HG03159 (cell line): Measurements from ENCODE around the gene CAPN10.
"Not testable (repeated sequence)": the region's sequence is repeated elsewhere in the genome, so short reads cannot be mapped to it uniquely, and the experiment has no call there.

Experiments used
- ATAC-seq: cut with Tn5 transposase; IDR thresholded peaks from one replicate; pipeline ENCODE4 v1.9.1; 2021; ENCODE audit warnings: mild to moderate bottlenecking, moderate library complexity; ENCODE audit not compliant: unreplicated experiment

CAPN10 gene

GRCh38 chr2:240601831-240602160 lies 15.3 kb downstream of the CAPN10 start:
- no peak for ATAC-seq

DNA sequence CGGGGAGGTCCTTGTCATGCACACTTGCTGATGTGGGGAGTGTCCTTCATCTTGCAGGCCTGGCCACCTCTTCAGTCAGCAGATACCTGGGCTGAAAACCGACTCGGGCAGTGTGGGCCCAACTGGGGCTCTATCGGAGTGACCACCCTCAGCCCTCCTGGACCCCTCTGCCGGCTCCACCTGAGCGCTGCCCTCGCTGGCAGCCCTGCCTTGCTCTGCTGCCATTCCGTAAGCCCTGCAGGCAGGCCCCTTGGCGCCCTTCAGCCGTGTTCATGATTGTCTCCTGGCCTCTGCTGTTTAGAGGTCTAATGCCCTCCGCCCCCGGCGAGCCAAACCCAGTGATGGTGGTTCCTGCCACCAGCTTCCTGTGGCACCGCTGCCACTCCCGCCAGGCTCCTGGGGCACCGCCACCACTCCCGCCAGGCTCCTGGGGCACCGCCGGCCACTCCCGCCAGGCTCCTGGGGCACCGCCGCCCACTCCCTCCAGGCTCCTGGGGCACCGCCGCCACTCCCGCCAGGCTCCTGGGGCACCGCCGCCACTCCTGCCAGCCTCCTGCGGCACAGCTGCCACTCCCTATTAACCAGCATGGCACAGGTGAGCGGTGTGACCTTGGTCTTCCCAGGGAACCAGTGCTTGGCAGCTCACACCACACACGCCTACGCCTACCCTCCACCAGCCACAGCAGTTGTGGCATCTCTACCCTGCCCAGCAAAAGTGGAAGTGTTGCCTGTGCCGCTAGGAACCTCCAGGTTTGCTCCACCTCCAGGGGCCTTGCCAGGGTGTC lies 15.9 kb downstream of the CAPN10 start:
- no peak for ATAC-seq

GRCh38 chr2:240603081-240603835 lies 16.7 kb downstream of the CAPN10 start:
- ATAC-seq, result no peak

DNA sequence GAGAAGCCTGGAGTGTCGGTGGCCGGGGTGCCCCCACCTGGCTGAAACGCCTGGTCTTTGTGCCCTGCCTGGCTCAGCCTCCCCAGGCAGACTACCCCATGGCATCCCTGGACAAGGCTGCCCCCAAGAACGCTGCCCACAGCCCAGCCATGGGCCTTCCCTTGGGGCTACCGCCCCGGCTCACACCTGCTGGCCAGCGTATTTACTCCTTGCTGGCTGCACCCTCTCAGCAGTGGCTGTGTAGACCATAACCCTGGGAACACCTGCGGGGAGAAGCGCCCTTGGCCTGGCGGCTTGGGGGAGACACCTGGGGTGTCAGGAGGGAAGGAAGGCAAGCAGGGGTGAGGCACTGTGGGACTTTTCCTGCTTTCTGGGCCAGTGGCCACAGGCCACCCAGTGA lies 17.3 kb downstream of the CAPN10 start:
- ATAC-seq, result no peak

- ATAC-seq, result no peak
Measured at GRCh38 chr2:240604291-240604938, 17.9 kb downstream of the CAPN10 start.

DNA sequence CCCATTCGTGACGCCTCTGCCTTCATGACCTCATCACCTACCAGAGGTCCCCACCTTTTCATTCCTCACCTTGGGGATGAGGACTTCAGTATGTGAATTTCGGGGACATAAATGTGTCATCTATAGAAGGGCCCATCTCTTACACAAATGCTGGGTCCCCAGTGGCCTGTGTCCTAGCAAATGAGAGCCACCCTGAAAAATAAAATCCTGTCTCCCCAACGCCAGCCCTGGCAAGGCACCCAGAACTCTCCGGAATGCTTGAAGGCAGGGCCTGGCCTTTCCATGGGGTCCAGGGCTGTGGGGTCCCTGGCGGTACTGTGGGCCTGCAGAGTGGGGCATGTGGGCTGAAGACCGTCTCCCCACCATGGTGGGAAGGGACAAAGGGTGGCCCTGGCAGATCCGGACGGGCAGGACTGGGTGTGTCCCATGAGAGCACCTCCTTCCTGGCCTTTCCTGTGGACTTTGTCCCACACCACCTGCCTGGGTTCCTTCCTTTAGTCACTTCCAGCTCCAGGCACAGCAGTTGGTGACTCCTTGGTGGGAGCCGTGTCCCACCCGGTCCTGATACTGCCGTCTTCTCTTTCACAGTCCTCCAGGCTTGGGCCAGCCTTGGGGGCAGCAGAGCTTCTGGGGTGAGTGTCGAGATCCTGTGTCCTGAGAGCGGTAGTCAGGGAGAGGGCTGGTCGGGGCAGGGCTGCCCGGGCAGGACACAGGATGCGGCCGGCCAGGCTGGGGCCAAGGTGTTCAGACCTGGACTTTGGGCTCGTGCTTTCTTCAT lies 18.6 kb downstream of the CAPN10 start:
- no peak for ATAC-seq

DNA sequence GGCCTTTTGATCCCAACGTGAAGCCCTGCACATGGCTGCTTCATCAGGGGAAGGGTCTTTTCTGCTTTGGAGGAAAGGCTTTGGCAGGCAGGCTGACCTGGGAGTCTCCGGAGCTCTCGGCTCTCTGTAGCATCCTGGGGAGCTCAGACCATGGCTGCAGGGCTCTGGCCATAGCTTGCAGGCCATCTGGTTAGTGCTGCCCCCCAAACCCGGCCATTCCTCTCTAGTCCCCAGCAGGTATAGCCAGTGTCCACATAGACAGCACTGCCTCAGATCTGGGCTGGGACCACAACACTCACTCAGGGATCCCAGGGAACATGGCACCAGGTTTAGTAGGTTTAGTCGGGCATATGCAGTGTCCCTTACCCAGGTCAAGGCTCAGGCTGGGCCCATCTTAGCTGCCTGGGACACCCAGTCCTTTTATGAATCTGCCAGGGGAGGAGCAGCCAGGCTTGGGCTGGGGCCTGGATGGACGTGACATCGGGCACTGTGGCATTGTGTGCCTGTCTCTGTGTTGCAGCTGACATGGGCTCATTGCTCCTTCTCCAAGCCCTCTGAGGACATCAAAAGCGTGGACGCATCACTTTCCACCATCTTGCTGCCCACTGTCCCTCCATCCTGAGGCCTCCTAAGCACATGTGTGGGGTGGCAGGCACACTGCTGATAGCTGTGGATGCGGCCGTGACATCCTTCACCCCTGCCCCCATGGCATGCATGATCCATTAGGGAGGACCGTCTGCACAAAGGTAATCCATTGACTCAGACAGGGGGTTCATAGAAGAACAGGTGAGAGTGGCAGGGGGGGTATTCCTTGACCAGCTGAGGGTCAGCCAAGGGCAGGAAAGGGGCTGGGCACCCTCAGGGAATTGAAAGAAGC lies 19.6 kb downstream of the CAPN10 start:
- no peak for ATAC-seq

DNA sequence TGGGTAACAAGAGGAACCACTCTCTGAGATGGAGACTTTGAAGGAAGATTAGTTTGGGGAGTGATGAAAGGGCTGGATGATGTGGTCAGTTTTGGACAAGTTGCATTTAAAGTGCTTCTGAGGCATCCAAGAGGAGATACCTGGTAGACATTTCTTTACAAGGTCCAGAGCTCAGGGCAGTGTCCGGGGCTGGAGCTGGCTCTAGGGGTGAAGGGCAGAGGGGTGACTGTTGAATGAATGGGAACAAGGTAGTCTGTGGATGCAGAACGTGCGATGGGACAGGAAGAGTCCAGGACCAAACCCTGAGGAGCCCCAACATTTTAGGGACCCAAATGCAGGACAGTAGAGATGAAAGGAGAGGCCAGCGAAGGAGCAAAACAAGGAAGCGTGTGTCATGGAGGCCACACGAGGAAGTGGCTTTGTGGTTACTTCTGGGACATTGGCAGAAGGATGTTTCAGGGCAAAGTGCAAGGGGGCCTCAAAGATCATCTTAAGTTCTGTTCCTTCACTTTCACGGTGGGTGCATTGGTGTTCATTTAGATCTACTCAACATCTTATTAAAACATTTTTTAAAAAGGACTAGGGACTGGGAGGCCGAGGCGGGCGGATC lies 25.2 kb downstream of the CAPN10 start:
- no peak for ATAC-seq

- no peak for ATAC-seq
Measured at GRCh38 chr2:240613781-240614180, 27.2 kb downstream of the CAPN10 start.

DNA sequence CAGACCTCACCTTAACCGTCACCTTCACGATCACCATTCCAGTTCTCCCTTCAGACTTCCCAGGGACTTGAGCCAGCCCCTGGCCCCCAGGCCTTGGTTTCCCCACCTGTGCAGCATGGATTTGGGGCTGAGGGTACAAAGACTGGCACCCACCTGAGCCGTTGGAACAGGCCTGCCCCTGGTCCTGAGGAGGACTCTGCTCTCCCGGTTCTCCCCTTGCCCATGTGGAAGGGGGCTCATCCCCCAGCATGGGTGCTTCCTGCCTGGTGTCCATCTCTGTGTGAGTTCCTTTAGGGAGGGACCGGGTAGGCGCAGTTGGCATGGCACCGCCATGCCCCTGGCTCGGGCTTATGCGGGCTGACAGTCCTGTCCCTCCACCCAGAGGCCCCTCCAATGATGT lies 27.9 kb downstream of the CAPN10 start:
- ATAC-seq, result no peak

- ATAC-seq, result no peak
Measured at GRCh38 chr2:240615396-240615795, 28.9 kb downstream of the CAPN10 start.

DNA sequence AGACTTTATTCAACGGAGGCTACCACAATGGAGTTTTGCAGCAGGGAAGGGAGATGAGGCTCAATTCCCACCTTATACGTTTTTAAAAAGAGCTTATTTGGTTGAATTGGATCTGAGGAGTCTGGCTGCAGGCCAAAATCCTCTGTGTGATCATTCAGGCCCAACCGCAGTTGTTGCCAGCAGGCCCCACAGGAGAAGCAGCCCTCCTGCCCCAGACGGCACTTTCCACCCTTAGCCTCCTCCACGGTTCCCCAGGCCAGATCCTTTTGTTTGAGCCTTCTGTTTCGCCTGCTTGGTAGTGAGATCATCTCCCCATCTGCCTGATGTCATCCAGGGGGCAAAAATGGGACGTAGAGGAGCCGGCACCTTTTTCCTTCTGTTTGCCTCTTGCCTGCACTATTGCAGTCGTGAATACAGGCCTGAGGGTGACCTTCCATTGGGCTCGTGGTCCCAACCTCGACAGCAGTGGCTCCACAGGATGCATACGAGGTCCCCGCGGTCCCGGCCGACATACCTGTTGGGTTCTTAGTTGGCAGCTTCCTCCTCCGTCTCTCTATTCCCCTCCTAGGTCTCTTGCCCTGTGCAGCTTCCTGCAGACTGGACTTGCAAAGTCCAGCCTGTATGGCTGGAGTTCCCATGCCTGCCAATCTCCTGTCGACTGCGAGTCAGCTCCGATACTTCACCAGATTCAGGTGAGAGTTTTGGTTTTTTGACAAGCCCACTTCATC lies 29.4 kb downstream of the CAPN10 start:
- ATAC-seq, result no peak

DNA sequence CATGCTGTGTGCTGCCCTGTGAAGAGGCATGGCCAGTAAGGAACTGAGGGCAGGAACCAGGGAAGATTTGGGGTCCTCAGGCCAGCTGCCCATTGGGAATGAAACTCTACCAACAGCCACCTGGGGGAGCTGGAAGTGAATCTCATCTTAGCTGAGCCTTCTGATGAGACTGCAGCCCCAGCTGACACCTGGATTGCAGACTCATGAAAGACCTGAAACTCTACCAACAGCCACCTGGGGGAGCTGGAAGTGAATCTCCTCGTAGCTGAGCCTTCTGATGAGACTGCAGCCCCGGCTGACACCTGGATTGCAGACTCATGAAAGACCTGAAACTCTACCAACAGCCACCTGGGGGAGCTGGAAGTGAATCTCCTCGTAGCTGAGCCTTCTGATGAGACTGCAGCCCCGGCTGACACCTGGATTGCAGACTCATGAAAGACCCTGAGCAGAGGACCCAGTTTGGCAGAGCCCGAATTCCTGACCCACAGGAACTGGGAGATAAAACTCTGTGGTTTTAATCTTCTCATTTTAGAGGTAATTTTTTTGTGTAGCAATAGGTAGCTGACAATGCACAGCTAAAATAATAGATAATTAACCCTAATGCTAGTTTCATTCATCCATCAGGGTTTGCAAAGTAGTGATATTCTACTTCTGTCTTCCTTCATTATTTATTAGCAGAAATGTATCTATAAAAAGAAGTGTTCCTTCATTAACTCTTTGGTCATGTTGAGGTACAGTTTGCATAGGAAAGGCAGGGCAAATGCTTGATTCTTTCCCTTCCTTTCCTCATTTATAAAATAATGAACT lies 30.5 kb downstream of the CAPN10 start:
- not testable (repeated sequence) for ATAC-seq

DNA sequence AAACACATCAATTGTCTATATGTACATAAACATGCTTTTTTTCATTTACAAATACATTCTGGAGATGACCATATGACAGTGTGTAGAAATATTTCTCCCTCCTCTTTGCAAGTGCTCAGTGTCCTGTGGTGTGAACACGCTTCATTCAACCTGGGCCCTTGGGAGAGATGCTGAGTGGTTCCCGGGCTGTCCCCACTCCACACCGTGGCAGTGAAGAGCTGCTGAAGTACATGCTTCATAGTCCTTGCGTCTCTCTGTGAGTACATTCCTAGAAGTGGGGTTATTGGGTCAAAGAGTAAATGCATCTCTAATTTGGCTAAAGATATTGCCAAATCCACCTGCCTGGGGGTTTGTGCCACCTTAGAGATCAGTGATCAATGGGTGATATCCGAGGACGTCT lies 32.2 kb downstream of the CAPN10 start:
- no peak for ATAC-seq

GRCh38 chr2:240619506-240620148 lies 33.1 kb downstream of the CAPN10 start:
- ATAC-seq, result no peak

DNA sequence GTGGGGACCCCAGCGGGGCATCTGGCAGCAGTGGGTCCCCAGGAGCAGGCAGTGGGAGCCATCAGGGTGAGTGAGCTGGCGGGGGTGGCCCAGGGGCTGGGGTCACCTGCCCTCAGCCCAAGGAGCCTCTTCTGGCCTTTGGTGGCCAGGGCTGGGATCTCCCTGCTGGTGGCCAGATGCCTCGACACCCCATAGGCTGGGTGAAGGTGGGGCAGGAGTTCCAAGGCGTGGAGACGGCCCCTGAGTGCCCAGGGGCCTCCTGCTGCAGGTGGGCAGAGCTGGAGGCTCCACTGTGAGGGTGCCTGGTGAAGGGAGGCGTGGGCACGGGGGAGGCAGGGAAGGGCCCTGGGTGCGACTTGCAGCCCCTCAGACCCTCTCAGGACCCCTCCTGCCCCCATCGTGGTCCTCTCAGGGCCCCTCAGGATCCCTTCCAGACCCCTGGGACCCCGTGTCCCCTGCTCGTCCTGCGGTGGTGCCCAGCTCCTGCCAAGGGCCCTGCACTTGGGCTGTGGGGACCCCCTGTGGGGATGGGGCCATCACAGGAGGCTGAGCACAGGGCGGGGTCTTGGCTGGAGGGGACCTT lies 33.7 kb downstream of the CAPN10 start:
- no peak for ATAC-seq

- no peak for ATAC-seq
Measured at GRCh38 chr2:240620859-240621258, 34.3 kb downstream of the CAPN10 start.

GRCh38 chr2:240622060-240622411 lies 35.5 kb downstream of the CAPN10 start:
- ATAC-seq, result no peak
